Kidney (tissue), 14 donors: ENCODE measurements around the gene GALNT1. TPM values are rescaled to one million over a fixed set of nuclear protein-coding genes. Genes with fewer than 3 reads are reported as not detected.

Experiments used
- DNase-seq, 5 donors: peaks; one replicate each; pipeline ENCODE4 v3.0.0-alpha.2; 2013 to 2020
- FAIRE-seq: peaks from 2 replicates; lab custom pipeline; 2012; peaks lifted over from hg19 to GRCh38; lab: Jason Lieb, UNC
- H3K27ac ChIP-seq, 2 donors: one replicate each; pipeline ENCODE4 v1.7.0; 2013; ENCODE audit warnings: low read depth in 2 of 2, low read length in 2 of 2, inconsistent platforms in 1 of 2
- H3K27me3 ChIP-seq: one replicate; pipeline ENCODE4 v1.7.1; 2013; ENCODE audit warnings: low read length, inconsistent platforms; ENCODE audit not compliant: control insufficient read depth, insufficient read depth
- H3K36me3 ChIP-seq, 3 donors: one replicate each; pipeline versions ENCODE4 v1.7.0 to v1.7.1; 2013; ENCODE audit warnings: low read length in 3 of 3, control low read depth in 1 of 3, inconsistent platforms in 1 of 3; ENCODE audit not compliant: insufficient read depth in 3 of 3, control insufficient read depth in 2 of 3
- H3K4me1 ChIP-seq, 3 donors: one replicate each; pipeline versions ENCODE4 v1.7.0 to v1.7.1; 2013; ENCODE audit warnings: low read length in 3 of 3, inconsistent platforms in 1 of 3, low read depth in 1 of 3; ENCODE audit not compliant: control insufficient read depth in 2 of 3, insufficient read depth in 2 of 3
- H3K4me3 ChIP-seq, 3 donors: one replicate each; pipeline versions ENCODE4 v1.7.0 to v1.8.1; 2013; ENCODE audit warnings: low read length in 3 of 3, control low read depth in 1 of 3, inconsistent platforms in 1 of 3
- H3K9ac ChIP-seq, 3 donors: one replicate each; pipeline versions ENCODE4 v1.7.0 to v1.7.1; 2013; ENCODE audit warnings: low read length in 3 of 3, control low read depth in 1 of 3, inconsistent platforms in 1 of 3
- H3K9me3 ChIP-seq, 3 donors: one replicate each; pipeline versions ENCODE4 v1.7.0 to v1.7.1; 2013; ENCODE audit warnings: low read length in 3 of 3, control low read depth in 1 of 3, inconsistent platforms in 1 of 3; ENCODE audit not compliant: control insufficient read depth in 2 of 3, insufficient read depth in 1 of 3
- intact Hi-C: fragments of 100-400 bp; cut with DNase I; formaldehyde crosslinking; loops from one replicate; pipeline ENCODE4 v1.11.1; 2022
- polyA plus RNA-seq: library from polyadenylated mRNA; stranded (reverse); fragments of 350-450 nt; fragmentation: Illumina TruSeq; extraction: RNeasy Lipid Tissue Mini Kit (QIAGEN cat#74804); gene quantifications from one replicate; pipeline ENCODE4 v1.2.3, GENCODE V29; 2014; ENCODE audit warnings: low read depth, low replicate concordance; ENCODE audit not compliant: insufficient read depth
- total RNA-seq: library from RNA; stranded (reverse); fragmentation: NEBNext Ultra II Directional; extraction: Animal tissue kit (Norgen Biotek cat#: 25700); gene quantifications from one replicate; pipeline ENCODE4 v1.2.1, GENCODE V29; 2021
- TF ChIP-seq, protein P1 (sequence below): IDR thresholded peaks from 3 replicates; pipeline ENCODE4 v1.5.1; 2012; ENCODE audit warnings: mild to moderate bottlenecking, moderate library complexity, borderline replicate concordance; ENCODE audit not compliant: insufficient read depth; ENCODE audit errors: extremely low read depth
- donor health status: control.
- donor health status: control.
- donor health status: control.
- donor health status: control.
- donor health status: control.
- donor health status: DM: yes; HTN: yes; CAD: no.
- donor health status: Normal renal cell carcinoma (clear cell type).

The GALNT1 gene
- total and polyA plus RNA-seq, 2 donors from 2014 or later: 11.8 to 59.3 TPM

DNA sequence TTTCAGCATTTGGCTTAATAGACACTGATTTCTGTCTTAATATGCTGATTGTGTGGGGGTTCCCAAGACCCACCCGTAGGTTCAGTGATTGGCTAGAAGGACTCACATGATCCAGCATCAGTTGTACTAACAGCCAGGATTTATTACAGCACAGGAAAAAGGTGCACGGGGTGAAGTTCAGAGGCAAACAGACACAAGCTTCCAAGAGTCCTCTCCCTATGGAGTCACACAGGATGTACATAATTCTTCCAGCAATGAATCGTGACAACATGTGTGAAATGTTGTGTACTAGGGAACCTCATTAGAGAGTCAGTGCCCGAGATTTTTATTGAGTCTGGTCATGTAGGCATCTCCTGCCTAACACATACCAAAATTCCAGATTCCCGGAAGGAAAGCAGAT lies 52.8 kb downstream of the GALNT1 start:
- no peaks in the 10 kb centered on the region for H3K27me3 ChIP-seq
- DNase-seq: peak in 3 of 5 donors; percentile 14 to 45 (median 30)
- H3K36me3 ChIP-seq: no peaks in the 10 kb centered on the region
- FAIRE-seq: no peak
- intact Hi-C loops: no loop called here
- H3K9me3 ChIP-seq: peaks cover 0 to 7% (median 0%) of the 10 kb centered on the region in 3 donors
- H3K4me3 ChIP-seq: no peak overlapping the region
- no peaks in the 10 kb centered on the region for H3K4me1 ChIP-seq
- TF ChIP-seq, protein P1, sequence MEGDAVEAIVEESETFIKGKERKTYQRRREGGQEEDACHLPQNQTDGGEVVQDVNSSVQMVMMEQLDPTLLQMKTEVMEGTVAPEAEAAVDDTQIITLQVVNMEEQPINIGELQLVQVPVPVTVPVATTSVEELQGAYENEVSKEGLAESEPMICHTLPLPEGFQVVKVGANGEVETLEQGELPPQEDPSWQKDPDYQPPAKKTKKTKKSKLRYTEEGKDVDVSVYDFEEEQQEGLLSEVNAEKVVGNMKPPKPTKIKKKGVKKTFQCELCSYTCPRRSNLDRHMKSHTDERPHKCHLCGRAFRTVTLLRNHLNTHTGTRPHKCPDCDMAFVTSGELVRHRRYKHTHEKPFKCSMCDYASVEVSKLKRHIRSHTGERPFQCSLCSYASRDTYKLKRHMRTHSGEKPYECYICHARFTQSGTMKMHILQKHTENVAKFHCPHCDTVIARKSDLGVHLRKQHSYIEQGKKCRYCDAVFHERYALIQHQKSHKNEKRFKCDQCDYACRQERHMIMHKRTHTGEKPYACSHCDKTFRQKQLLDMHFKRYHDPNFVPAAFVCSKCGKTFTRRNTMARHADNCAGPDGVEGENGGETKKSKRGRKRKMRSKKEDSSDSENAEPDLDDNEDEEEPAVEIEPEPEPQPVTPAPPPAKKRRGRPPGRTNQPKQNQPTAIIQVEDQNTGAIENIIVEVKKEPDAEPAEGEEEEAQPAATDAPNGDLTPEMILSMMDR: no peak
- no peak overlapping the region for H3K9ac ChIP-seq
- H3K27ac ChIP-seq: no peak overlapping the region

DNA sequence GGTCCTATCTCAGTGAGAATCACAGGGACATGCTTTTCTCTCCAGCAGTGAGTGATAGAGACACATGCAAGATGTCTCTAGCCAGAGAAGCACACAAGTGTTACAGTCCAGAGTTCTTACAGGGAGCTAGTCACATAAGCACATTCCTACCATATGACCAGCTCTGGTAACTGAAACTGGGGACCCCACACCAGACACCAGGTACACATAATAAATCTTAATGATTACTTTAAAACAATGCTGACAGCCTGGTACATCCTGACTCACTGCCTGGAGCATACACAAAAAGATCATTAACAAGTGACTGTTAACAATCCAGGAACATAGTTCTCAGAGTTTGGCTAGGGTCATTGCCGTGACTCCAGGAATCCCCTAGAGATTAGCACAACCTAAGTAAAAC lies 53.6 kb downstream of the GALNT1 start:
- FAIRE-seq (no peak), DNase-seq (peak in 4 of 5 donors; percentile 39 to 58 (median 52))
- no peak overlapping the region for H3K27ac ChIP-seq
- peaks cover 0 to 7% (median 0%) of the 10 kb centered on the region in 3 donors for H3K9me3 ChIP-seq
- intact Hi-C loops: no loop called here
- no peaks in the 10 kb centered on the region for H3K4me1 ChIP-seq
- TF ChIP-seq, protein P1: no peak
- H3K36me3 ChIP-seq: no peaks in the 10 kb centered on the region
- no peak overlapping the region for H3K9ac ChIP-seq
- H3K4me3 ChIP-seq: no peak overlapping the region
- H3K27me3 ChIP-seq: no peaks in the 10 kb centered on the region

- DNase-seq (no peak), FAIRE-seq (no peak)
- Histone ChIP-seq H3K4me3 (no peak overlapping the region), H3K9me3 (peaks cover 0 to 7% (median 0%) of the 10 kb centered on the region in 3 donors), H3K36me3 (no peaks in the 10 kb centered on the region), H3K27me3 (no peaks in the 10 kb centered on the region), H3K4me1 (no peaks in the 10 kb centered on the region), H3K9ac (no peak overlapping the region), H3K27ac (no peak overlapping the region)
- intact Hi-C loops: no loop called here
- TF ChIP-seq, protein P1: no peak
Measured at GRCh38 chr18:35637227-35637626, 55.7 kb downstream of the GALNT1 start.

DNA sequence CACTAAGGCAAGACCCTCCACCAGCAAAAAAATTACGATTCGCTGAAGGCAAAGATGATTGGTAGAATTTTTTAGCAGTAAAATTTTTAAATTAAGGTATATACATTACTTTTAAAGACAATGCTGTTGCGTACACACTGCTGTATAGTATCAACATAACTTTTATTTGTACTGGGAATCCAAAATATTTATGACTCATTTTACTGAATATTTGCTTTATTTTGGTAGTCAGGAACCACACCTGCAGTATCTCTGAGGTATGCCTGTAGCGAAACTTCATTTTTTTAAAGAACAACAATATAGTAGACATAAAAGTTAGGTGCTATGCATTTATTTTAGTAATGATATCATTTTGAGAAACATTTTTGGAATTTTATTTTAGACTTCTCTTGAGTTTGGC lies 57.8 kb downstream of the GALNT1 start:
- Histone ChIP-seq H3K4me3 (no peak overlapping the region), H3K9ac (no peak overlapping the region), H3K9me3 (peaks cover 0 to 7% (median 0%) of the 10 kb centered on the region in 3 donors), H3K36me3 (no peaks in the 10 kb centered on the region), H3K27me3 (no peaks in the 10 kb centered on the region), H3K4me1 (no peaks in the 10 kb centered on the region), H3K27ac (no peak overlapping the region)
- intact Hi-C loops: no loop called here
- no peak for FAIRE-seq
- DNase-seq: no peak
- TF ChIP-seq, protein P1: no peak
